RPMI8226 (cell line): ENCODE results near the gene WTAP.
"Not testable (repeated sequence)": the region's sequence is repeated elsewhere in the genome, so short reads cannot be mapped to it uniquely, and the experiment has no call there.

Experiments used
- DNase-seq: peaks from one replicate; pipeline ENCODE4 v3.0.0-alpha.2; 2015

Gene WTAP

DNA sequence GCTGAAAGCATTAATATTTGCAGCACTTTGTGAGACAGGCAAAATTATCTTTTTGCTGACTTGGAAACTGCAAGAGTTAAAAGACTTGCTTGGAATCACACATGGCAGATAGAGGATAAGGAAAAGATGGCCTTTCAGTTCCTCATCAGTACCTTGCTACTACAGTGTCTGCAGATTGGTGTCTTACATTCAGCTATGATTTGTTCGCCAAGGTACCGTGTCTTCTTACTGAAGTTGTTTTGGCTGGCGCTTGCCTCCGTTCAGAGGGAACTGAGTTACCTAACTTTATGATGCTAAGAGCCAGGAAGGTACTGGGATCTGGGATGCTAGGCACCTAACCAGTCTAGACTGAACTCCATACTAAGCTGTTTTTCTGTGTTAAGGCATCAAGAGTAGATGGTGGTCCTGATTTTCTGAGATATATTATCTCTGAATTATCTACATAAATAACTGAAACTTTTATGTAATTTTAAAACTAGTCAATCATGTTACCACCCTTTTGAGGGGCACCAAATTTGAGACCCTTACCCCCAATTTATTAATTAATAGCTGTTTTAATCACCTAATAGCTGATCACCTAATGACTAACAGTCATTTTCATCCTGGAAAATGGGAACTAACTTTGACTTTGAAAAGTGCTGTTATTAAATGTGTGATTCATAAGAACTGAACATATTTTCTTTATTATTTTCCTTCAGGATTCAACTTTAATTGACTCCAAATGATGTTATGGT lies 2.5 kb downstream of the WTAP start:
- peak; percentile 68 for DNase-seq

DNA sequence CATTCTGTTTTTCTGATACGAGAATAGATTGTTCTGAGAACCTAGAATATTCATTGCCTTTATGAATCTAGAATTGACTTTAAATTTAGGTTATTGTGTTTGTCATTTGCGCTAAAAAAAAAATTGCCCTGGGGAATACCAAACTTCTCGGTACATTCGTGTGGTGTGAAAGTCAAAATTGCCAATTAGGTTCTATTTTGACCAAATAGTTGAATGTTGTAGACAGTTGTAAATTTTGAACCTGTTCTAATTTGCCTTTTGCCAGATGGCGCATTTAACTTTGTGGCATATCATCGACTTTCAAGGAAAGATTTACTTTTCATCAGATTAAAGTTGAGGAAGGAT lies 3.0 kb downstream of the WTAP start:
- DNase-seq = no peak

DNA sequence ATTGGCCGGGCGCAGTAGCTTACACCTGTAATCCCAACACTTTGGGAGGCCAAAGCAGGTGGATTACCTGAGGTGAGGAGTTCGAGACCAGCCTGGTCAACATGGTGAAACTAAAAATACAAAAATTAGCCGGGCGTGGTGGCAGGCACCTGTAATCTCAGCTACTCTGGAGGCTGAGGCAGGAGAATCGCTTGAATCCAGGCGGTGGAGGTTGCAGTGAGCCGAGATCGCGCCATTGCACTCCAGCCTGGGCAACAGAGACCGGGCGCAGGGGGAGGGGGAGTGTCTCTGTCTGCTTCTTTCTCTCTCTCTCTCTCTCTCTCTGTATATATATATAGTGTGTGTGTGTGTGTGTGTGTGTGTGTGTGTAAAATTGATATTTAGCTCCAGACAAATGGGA lies 5.2 kb downstream of the WTAP start:
- DNase-seq = not testable (repeated sequence)

DNA sequence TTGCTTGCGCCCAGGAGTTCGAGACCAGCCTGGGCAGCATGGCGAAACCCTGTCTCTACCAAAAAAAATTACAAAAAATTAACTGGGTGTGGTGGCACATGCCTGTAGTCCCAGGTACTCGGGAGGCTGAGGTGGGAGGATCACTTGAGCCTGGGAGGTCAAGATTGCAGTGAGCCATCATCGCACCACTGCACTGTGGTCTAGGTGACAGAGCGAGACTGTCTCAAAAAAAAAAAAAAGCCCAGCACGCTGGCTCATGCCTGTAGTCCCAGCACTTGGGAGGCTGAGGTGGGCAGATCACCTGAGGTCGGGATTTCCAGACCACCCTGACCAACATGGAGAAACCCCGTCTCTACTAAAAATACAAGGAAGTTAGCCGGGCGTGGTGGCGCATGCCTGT lies 6.1 kb downstream of the WTAP start:
- DNase-seq = not testable (repeated sequence)

DNA sequence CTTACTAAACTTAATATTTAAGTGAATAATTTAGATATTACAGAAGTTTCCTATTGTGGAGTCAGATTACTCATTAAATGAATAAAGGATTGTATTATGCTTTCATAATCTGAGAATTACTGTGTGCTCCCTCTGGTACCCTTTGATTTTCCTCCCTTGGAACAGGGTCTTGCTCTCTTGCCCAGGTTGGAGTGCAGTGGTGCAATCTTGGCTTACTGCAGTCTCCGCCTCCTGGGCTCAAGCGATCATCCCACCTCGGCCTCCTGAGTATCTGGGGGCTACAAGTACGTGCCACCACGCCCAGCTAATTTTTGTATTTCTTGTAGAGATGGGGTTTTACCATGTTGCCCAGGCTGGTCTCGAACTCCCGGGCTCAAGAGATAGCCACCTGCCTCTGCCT lies 9.6 kb downstream of the WTAP start:
- no peak for DNase-seq

DNA sequence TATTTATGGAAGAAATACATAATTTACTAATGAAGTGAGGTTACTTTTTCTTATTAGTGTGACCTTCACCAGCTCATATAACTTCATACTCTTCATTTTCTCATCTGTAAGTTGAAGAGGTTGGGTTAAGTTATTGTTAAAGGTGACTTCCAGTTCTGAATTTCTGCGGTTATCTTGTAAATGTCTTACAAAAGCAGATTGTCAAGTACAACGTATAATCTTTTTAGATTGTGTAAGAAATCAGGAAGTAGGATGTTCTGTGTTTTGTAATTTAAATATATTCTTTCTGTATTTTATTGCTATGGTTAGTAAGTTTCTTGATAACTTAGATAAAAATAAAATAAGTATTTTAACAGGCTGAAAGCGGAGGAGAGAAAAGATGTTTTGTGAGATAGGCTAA lies 12.0 kb downstream of the WTAP start:
- no peak for DNase-seq

DNA sequence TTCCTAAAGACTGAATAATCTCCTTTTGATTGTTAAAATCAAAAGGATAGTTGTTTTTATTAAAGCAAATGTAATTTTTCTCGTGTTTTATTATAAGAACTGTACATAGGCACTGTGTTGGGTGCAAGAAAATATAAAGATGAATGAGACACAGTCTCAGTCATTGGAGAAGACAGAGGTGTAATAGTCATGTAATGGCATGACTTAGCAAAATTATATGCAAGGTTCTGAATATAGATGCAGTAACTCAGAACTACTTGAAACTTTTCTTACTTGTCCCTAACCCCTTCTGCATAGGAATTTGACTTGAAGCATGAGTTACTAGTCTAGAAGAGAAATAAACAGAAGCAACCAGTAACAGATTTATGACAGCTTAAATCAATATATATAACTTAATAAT lies 14.9 kb downstream of the WTAP start:
- no peak for DNase-seq

DNA sequence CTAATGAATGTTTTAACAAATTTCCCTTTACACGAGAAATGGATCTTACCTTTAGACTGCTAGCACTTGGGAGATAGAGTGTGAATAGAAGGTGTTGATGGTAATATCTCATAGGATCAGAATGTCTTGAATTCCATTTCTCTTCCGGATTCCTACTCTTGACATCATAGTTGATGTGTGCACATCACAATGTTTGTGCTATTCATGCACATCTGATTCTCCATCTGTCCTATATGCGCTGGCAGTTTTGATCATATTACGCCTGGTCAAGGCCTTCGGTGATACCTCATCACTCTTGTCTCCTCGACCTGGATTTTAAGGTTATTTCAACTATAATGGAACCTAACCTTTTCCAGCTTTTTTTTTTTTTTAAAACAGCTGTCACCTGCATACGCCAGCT lies 17.8 kb downstream of the WTAP start:
- no peak for DNase-seq

DNA sequence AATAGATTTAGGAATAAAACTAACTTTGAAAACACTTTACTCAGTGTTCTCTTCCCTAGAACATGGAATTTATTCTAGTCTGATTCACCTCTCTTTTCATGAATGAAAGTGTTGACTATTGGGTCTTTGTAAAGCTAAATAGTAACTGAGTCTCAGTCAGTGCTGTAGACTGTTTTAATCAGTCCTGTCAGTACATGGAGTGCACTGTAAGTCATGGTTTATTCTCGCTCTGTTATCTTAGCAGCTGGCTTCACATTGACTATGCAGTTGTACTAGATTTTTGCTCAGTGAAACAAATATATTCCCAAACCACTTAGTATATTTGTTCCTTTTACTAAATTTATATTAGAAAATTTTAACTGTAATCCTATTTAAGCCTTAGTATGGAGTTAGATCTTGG lies 19.5 kb downstream of the WTAP start:
- no peak for DNase-seq

DNA sequence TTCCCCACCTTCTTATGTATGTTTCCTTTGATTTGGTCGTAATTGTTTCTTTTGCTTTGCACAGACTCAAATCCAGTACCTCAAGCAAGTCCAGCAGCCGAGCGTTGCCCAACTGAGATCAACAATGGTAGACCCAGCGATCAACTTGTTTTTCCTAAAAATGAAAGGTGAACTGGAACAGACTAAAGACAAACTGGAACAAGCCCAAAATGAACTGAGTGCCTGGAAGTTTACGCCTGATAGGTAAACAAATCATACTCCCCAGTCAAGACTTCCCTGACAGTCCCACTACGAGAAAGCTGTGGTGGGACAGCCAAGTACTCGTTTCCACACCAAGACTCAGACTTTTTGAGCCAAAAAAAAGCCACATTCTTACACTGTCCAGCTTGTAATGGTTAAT lies 20.8 kb downstream of the WTAP start:
- DNase-seq = not testable (repeated sequence)

DNA sequence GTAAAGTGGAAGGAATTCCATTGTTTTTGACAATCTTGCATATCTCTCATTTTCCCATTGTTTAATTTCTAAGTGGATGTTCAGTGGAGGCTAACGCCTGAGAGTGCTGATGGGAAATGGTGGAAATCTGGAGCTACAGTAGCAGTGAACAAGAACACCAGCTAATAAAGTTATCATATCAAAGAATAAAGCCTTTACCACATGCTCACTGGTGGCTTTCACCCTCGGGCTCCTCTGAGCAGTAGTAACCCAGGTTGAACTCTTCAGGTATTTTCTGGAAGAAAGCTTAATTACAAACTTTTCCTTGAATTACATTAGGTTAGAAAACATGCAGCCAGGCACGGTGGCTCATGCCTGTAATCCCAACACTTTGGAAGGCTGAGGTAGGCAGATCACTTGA lies 24.1 kb downstream of the WTAP start:
- DNase-seq = no peak

DNA sequence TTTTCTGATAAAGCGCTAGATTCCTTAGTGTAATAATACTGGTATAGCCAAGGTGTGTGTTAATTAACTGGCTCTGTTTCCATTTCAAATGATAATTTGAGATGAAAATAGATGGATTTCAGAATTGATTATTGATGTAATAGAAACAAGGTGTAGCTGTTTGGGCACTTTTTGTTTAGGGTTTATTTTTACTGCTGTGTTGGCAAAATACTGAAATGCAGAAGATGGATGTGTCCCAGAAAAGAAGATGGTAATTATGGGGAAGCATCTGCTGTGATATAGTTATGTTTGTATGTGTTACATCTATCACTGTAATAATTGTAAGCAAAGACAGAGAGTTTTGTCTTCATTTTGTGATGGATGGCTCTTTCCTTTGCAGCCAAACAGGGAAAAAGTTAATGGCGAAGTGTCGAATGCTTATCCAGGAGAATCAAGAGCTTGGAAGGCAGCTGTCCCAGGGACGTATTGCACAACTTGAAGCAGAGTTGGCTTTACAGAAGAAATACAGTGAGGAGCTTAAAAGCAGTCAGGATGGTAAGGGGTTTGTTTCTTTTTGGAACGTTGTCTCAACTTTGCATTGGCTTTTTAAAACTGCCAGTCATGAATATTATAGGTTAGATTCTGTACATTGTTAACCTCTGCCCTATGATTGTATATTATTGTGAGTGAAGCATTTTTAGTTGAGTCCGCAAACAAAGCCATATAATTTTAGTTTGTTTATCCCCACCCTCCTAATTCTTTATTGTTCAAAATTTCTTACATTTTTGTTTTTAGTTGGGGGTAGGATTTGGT lies 26.0 kb downstream of the WTAP start:
- no peak for DNase-seq

DNA sequence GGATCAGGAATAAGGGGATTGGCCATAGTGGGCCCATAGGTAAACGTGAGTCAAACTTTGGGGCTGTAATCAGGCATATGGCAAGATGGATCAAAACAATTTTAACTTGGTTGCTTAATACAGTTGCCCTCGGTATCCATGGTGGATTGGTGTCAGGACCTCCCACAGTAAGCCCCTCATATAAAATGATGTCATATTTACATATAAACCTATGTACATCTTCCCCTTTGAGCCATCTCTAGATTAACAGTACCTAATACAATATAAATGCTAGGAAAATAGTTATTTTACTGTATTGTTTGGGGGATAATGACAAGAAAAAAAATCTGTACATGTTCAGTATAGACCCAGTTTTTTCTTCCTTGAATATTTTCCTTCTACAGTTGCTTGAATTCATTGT lies 27.1 kb downstream of the WTAP start:
- no peak for DNase-seq

DNA sequence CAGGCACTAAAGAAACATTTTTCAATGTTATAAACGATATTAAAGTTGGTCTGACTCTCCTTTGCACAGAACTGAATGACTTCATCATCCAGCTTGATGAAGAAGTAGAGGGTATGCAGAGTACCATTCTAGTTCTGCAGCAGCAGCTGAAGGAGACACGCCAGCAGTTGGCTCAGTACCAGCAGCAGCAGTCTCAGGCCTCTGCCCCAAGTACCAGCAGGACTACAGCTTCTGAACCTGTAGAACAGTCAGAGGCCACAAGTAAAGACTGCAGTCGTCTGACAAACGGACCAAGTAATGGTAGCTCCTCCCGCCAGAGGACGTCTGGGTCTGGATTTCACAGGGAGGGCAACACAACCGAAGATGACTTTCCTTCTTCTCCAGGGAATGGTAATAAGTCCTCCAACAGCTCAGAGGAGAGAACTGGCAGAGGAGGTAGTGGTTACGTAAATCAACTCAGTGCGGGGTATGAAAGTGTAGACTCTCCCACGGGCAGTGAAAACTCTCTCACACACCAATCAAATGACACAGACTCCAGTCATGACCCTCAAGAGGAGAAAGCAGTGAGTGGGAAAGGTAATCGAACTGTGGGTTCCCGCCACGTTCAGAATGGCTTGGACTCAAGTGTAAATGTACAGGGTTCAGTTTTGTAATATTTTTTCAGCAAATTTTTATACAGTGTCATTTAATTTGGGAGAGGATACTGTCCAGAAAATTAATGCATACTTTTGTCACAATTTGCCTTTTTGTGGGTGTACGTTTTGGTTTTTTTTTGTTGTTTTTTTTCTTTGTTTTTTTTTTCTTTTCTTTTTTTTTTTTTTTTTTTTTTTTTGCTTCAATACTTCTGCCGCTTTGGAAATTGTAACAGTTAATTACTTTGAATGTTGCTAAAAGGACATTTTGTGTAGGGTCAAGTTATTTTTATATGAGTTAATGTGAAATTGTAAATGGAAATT lies 27.9 kb downstream of the WTAP start:
- no peak for DNase-seq

DNA sequence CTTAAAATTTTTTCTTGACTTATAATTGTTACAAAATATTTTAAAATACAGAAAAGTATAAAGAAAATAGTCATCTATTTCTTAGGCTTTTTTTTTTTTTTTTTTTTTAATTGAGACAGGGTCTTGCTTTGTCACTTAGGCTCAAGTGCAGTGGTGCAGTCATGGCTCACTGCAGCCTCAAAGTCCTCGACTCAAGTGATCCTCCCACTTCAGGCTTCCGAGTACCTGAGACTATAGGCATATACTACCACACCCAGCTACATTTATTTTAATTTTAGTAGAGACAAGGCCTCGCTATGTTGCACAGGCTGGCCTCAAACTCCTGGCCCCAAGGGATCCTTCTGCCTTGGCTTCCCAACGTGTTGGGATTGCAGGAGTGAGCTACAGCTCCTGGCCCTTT lies 29.2 kb downstream of the WTAP start:
- DNase-seq = no peak

DNA sequence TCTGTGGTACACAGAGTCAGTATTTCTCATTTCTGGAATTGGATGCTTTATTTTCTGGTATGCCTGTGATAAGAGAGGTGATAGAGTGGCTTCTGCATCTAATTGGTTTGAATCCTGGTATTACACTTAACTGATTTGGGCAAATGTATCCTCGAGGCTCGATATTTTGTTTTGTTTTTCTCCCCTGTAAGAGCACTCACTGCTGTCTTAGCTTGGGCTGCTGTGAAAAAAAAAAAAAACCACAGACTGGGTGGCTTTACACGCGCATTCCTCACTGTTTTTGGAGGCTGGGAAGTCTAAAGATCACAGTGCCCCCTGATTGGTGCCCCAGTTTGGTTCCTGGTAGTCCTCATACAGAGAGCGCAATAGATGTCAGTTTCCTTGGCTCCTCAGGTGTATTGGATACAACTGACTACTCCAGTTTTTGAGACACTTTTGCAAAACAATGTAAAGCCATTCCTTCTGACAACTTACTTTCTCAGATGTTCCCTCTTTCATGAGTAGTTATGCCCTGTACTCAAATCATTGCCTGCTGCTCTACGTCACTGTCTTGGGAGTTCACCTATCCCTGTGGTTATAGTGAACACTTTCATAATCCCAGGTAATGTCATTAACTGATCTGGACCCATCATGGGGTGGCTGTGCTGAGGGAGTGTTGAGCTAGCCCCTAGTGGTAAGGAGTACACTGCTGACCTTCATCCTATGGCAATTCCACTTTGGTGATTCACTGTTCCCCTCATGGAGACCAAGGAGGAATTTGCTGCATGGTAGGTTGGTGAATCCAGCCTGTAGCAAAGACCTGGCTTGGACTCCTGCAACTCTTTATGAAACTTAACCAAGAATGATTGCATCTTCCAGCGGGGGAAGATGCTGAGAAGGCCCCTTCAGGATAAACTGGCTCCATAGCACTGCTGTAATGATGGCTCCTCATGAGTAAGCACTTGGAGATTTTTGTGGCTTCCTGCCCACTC lies 31.0 kb downstream of the WTAP start:
- no peak for DNase-seq

DNA sequence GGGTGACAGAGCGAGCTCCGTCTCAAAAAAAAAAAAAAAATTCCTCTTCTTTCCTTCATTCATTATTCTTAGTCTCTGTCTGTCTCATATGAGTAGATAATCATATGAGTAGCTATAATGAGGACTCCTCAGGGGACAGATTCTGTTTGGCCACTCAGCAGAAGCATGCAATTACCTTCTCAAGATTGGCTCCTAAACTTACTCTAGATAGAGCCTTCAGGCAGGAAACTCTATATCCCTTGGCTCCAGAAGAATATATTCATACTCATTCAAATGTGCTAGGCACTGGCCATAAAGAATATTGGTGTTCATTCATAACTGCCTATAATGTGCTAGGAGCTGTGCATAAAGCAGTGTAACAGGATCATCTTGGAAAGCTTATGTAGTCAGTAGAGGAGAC lies 32.3 kb downstream of the WTAP start:
- DNase-seq = no peak

DNA sequence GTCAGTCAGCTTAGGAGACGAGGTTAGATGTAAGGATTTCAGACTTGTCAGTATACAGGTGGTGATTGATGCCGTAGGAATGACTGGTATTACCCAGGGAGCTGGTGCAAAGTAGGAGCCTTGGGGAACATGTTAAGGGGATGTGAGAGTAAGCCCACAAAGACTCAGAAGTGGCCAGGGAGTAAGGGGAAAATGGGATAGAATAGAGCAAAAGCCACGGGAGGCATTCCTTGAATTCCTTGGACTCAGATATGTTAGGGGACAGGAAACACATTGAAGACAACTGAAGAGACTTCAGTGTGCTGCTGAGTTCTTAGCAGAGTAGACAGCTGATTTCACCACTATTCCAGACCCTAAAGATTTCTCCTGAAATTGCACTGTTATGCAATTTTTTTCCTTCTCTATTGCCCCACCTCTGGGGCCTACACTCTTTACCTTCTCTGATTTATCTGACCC lies 33.3 kb downstream of the WTAP start:
- no peak for DNase-seq

DNA sequence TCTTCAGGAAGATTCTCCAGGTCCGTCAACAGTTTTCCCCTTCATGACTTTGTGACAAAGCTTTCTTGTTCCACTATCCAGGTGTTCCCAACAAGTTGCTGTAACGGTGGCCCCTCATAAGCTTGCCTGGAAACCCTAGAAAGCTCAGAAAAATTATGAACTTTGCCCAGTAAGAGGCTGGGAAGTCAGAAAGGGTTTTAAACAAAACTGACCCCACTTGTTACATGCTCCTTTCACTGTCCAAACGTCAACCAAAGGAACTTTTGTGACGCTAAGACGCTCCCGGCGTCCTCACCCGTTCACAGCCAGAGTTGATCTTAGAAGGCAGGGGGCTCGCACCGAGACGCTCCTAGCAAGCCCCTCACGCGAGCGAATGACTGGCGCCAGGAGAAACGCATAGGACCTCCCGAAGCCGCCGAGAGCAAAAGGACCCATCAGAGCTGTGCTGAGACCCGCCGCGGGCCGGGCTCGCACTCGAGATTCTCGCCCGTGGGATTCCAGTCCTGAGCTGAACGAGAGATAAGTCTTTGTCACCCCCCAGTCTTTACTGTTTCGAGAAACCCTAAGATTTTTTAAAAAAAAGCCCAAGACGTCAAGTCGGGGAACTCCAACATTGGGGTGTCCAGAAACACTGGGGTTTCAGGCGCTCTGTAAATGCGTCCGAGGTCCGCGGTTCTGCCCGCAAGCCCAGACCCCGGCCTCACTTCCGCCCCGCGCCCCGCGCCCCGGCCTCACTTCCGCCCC lies 34.0 kb downstream of the WTAP start:
- peak; percentile 7 for DNase-seq

DNA sequence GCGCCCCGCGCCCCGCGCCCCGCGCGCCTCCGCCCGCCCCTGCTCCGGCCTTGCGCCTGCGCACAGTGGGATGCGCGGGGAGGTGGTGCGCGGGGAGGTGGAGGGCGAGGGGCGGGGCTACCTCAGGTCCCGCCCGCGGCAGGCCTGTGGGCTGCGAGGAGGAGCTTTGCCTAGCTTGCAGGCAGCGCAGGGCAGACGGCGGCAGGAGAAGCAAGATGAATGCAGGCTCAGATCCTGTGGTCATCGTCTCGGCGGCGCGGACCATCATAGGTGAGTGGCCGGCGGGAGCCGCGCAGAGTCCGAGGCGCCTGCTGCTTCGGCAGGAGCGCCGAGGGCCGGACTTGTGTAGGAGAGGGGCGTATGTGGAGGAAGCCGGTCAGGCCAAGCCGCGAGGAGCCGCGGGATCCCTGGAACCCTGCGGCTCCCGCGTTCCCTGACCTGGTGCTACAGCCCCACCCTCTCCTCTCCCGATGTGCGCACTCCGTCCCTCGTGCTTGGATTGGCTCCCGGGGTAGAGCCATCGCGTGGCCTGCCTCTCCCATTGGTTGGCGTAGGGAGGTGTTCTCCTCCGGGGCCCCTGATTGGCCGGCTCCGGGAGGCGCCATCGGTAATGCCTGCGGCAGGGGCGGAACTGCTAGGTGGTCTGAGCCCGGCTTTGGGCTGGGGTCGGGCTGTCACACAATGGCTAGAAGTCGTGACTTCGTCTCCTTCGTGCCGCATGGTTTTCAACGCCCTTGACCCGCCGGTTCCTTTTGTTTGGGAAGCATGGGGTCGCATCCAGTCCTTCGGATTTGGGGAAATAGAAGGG lies 34.8 kb downstream of the WTAP start, which contains the start of gene ACAT2:
ACAT2 (plus strand) TSS at position 173 of the 808 bp plus-strand sequence; CDS start at position 216, 43 bp downstream.
- peak; percentile 96 for DNase-seq
